ENCODE results near the gene NOTCH4.
A peak's percentile ranks its signal among the peaks of the same experiment; 100 is the strongest.

Gene NOTCH4

DNA sequence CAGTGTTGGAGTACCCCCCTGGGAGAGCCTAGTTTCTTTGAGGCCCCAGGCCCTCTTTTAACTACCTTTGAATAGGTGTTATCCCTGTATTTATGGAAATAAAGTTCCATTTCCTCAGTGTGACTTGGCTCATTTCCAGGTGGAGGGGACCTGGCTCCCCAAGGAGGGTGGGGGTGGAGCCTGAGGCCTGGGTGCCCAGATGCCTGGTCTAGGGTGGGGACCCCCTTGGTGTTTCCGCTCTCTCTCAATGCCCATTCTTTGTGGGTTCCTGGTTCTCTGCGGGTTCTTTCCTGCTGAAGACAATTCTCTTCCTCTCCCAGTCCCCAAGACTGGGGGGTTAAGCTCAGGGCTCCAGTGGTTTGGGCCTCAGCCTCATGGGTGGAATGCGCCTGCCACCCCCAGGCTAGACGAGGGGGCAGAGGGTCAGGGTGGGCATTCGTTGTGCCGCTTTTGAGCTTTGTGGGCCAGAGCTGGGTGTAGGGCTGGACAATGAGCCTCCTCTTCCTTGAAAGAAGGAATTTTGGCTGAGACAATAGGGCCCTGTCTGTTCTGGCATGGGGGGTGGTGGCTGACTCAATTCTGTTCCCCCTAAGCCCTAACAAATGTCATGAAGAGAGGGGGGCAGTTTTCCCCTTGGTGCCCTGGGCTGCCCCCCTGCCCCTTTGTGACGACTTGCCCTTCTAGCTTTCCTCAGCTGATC is 60.2 kb downstream of the NOTCH4 start:
- no peak for DNase-seq (ENCODE audit: low read depth)

GRCh38 chr6:32158052-32158451 is 65.8 kb downstream of the NOTCH4 start:
- no peak for DNase-seq (ENCODE audit: low read depth)

DNA sequence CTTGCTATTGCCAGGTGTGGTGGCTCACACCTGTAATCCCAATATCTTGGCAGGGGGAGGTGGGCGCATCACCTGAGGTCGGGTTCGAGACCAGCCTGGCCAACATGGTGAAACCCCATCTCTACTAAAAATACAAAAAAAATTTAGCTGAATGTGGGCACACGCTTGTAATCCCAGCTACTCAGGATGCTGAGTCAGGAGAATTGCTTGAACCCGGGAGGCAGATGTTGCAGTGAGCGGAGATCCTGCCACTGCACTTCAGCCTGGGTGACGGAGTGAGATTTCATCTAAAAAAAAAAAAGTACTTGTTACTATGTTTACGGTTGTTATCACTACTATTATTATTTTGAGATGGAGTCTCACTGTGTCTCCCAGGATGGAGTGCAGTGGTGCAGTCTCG is 67.0 kb downstream of the NOTCH4 start:
- DNase-seq (ENCODE audit: low read depth), result no peak

DNA sequence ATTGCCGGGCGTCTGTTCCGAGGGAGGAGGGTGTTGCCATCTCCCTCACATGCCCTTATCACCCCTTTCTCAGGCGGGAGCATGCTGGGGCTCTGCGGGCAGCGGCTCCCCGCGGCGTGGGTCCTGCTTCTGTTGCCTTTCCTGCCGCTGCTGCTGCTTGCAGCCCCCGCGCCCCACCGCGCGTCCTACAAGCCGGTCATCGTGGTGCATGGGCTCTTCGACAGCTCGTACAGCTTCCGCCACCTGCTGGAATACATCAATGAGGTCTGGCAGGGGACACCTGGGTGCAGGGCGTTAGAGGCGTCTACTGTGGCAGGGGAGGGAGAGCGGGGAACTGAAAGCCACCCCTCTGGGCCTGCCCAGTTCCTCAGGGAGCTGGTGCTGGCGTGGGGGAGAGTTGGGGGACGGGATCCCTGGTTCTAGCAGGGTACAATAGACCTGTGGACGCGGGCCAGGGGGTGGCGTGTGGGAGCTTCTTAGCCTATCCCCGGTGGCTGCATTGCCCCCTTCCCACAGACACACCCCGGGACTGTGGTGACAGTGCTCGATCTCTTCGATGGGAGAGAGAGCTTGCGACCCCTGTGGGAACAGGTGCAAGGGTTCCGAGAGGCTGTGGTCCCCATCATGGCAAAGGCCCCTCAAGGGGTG is 69.2 kb downstream of the NOTCH4 start:
- DNase-seq (ENCODE audit: low read depth), result peak; percentile 41

DNA sequence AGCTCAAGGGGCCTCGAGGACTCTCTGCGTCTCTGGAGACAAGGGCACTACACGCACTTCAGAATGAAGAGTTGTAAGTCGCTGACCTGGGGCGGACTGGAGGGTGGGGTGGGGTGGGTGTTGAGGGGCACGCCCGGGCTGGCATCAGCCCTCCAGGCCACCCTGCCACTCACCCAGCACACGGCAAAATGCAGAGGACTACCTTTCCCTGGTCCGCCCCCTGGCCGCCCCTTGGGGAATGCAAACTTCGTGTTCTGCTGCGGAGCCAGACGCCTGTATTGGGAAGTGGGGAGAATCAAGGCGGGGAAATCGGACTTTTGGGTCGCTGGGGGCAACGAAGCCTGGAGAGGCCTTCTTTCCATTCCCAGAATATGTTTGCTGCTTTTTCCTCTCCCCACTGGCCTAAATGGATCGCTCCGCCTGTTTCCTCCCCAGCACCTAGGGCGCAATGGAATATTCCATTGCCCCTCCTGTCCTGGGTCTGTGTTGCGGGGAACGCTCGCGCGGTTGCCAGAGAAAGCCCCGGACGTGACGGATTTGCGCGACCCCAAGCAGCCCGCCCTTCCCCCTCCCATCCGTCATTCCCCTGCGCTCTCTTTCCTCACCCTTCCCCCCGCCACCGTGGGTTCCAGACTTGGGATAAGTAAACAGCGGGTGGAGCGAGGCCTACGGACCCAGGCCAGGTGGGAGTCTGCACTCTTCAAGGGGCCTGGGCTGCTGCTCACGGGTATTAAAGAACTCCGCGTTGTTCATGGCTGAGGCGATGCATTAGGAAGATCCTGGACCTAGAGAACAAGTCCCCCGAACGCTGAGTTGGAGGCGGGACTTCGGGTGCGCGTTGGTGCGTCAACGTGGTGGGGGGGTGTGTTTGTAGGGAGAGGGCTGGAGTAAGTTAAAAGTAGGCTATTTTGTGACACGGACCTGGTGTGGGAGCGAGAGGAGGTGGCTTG is 70.0 kb downstream of the NOTCH4 start, which contains the start of gene PPT2:
Gene PPT2, plus strand, starts transcription at position 578 of the 950 bp plus-strand sequence. CDS start 454 bp downstream, outside the sequence.
- peak; percentile 69 for DNase-seq (ENCODE audit: low read depth)

- DNase-seq (ENCODE audit: low read depth), result no peak
Observed at GRCh38 chr6:32152769-32153563, 70.9 kb downstream of the NOTCH4 start.

GRCh38 chr6:32151863-32152768 is 71.8 kb downstream of the NOTCH4 start, which contains the start of gene PRRT1:
TSS of gene PRRT1 (minus strand) at chr6:32151939. CDS start at chr6:32151827, 112 bp downstream.
- DNase-seq (ENCODE audit: low read depth), result no peak

DNA sequence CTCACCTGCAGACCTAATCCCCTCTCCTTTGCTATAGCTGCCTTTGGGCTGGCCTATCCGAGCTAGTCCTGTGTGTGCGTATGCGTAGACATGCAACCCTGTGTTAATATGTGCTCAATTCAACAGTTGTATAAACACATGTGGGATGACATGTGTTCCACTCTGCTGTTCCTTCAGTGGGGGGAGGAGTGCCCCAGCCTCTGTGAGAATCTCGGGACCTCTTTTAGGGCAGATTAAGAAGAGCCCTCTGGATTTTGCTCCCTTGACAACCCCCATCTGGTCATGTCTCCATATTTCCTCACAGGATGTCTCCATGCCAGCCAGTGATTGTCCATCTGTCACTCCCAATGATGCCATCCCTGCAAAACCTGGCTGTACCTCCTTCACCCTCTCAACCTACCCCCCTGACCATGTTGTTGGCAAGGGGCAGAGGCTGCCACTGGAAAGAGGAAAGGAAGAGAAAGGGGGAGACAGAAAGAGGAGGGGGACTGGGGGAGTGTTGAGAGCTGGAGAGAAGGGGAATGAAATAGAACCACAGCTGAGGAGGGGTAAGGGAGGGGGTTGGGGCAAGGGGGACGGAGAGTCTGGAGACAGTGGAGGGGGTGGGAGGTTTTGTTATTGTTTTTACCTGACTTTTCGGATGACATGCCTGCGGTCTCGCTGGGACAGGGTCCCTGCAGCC is 72.5 kb downstream of the NOTCH4 start:
- no peak for DNase-seq (ENCODE audit: low read depth)

GRCh38 chr6:32149932-32150870 is 73.7 kb downstream of the NOTCH4 start:
- DNase-seq (ENCODE audit: low read depth), result no peak

- no peak for DNase-seq (ENCODE audit: low read depth)
Observed at GRCh38 chr6:32149092-32149755, 74.6 kb downstream of the NOTCH4 start.

DNA sequence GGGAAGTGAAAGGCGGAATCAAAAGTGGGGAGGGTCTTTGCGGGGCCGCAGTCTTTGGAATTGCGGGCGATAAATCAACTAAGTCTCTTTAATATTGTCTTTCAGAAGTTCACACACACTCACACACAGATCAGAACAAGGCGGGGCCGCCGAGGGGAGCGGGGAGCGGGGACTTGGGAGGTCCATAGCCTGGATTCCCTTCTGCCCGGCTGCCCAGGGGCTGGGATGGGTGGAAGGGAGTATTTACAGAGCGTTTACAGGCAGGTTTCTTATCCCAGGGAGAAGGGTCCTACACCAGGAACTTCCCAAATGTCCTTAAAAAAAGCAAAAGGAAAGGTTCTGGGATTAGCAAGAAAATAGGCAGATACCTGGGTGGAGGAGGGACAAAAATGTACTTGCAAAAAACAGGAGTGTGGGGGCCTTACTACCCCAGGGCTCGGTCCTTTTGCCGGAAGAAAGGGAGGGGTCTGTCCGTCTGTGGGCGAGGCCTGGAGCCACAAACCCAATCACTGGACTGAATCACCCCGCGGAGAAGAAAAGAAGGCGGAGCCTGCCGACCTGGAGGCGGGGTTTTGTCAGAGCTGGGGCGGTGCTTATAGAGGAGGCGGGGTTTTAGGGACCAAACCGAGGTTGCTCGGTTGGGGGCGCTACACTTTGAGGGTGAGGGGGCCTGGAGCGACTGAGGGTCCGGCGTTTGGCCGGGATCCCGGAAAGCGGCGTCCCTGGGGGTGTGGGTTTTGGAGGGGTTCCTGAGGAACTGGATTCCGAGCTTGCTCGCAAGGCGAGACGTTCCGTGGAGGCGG is 75.4 kb downstream of the NOTCH4 start:
- DNase-seq (ENCODE audit: low read depth), result peak; percentile 47

- no peak for DNase-seq (ENCODE audit: low read depth)
Observed at GRCh38 chr6:32147401-32148132, 76.3 kb downstream of the NOTCH4 start.

DNA sequence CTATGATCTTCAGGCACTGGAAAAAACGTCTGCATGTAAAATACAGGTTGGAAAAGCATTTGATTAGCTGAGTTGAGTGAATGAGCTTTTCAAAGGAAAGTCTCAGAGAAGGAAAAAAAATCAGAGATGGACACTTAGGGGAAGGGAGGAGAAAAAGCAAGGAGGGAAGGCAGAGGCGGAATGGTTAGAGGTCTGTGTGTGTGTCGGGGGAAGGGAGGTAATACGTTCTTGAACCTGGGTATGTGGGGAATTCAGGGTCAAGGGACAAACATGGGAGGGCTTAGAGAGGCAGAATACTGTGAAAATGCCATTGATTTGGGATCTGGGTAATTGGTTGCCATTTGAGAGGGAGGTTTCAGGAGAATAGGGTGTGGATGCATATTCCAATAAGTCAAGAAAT is 77.2 kb downstream of the NOTCH4 start:
- DNase-seq (ENCODE audit: low read depth), result no peak

DNA sequence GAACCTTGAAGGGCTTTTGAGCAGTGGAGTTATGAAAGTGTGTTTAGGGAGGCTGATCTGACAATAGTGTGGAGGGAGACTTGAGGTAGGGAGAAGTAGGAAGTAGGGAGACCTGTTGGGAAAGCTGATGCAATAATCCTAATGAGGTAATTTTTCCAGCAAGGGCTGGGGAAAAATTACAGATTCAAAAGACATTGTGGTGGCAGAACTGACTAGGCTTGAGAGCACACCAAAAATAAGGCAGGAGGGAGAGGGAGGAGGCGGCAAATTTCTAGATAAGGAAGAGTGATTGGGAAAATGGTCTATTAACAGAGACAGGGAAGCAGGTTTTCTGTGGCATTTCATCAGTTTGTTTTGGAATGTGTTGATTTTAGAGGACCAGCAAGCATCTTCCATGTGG is 77.6 kb downstream of the NOTCH4 start:
- DNase-seq (ENCODE audit: low read depth), result no peak
